Prostate gland (tissue), 2 donors: ENCODE measurements around the gene LIG3.

ENCODE experiments used
- CTCF ChIP-seq, 4 experiments: fragments of 200-600 bp in 2 of 4; fragments of 450-650 bp in 2 of 4; sonication (generic) in 2 of 4; IDR thresholded peaks; 1 replicate in 3 of 4; 2 replicates in 1 of 4; pipeline ENCODE4 v1.5.1; 2016 to 2019; ENCODE audit warnings: antibody characterized with exemption in 4 of 4, mild to moderate bottlenecking in 2 of 4, moderate library complexity in 2 of 4
- POLR2AphosphoS5 ChIP-seq: sonication (generic); formaldehyde crosslinking; IDR thresholded peaks from one replicate; pipeline ENCODE4 v1.6.1; 2017; ENCODE audit warnings: antibody characterized with exemption

- TF ChIP-seq POLR2AphosphoS5 = peak; percentile 46
- no peak for TF ChIP-seq CTCF (IDR thresholded peaks at IDR 0.05)
Observed at GRCh38 chr17:34987232-34987631, 6.9 kb downstream of the LIG3 start.
